ENCODE results near the gene KMT2A. TPM values are rescaled to one million over a fixed set of nuclear protein-coding genes. Genes with fewer than 3 reads are reported as not detected.

KMT2A gene
- total and polyA plus RNA-seq, 10 of the 15 experiments (the other 5 are each of a cell fraction or from before 2014, with no cell fraction given): 6.1 to 56.9 (median 25.4) TPM

GRCh38 chr11:118569670-118570069 is 133.4 kb downstream of the KMT2A start:
- ChIA-PET CTCF (interaction anchor here (0.9 kb wide), 1 partner anchor 43 kb away, joined by 3 read pairs; no protein-coding TSS in a partner anchor), SMC1A (ENCODE audit: uncharacterized antibody, unreplicated experiment) (interaction anchor here (0.6 to 1.2 kb wide), 3 partner anchors 42 to 371 kb away, joined by 3 read pairs; no protein-coding TSS in a partner anchor), POLR2A (interaction anchor here (0.6 to 0.8 kb wide), 3 partner anchors 134 to 545 kb away, joined by 3 to 8 read pairs (median 3); no protein-coding TSS in a partner anchor), RAD21 (ENCODE audit: unreplicated experiment) (interaction anchor here (0.6 to 1.9 kb wide), 2 partner anchors 39 to 1053 kb away, joined by 3 to 4 read pairs; no protein-coding TSS in a partner anchor)
- in situ Hi-C loops (cut with MboI): no loop called here
- Histone ChIP-seq H3K79me2 (ENCODE audit: control insufficient read depth, insufficient read depth, low read length) (peaks cover 27% of the 10 kb centered on the region), H3K36me3 (ENCODE audit: control insufficient read depth in 2 of 2, insufficient read depth in 2 of 2, low read length in 1 of 2) (no peaks in the 10 kb centered on the region), H3K4me3 (no peak overlapping the region), H3K27me3 (replicated peaks in 1 of 2; ENCODE audit: control insufficient read depth in 2 of 2, insufficient read depth in 2 of 2, low read length in 1 of 2) (no peaks in the 10 kb centered on the region), H3K9ac (ENCODE audit: control insufficient read depth, insufficient read depth, low read length) (no peak overlapping the region), H3K9me3 (replicated peaks; ENCODE audit: control insufficient read depth, insufficient read depth, low read length) (no peaks in the 10 kb centered on the region), H3K27ac (ENCODE audit: control insufficient read depth, insufficient read depth) (no peak overlapping the region), H3K4me2 (ENCODE audit: control insufficient read depth, insufficient read depth) (no peak overlapping the region), H2AFZ (ENCODE audit: control insufficient read depth, low read depth, low read length) (no peak overlapping the region), H4K20me1 (ENCODE audit: control insufficient read depth, insufficient read depth) (0 out of 2 replicates have a peak, but pooled peaks cover 2% of the 10 kb centered on the region), H3K4me1 (ENCODE audit: control insufficient read depth, insufficient read depth, low read length) (peaks cover 7% of the 10 kb centered on the region; the same call in 1 of the 2 replicates)
- intact Hi-C loops (cut with micrococcal nuclease; ENCODE audit: unreplicated experiment): loop anchor here (5.0 to 10.0 kb wide), 3 partner anchors 37 to 422 kb away; partner anchors contain the start of gene TMEM25
- no peak for FAIRE-seq
- no TSS peak for BruUV-seq (replicated peaks)
- no peak for ATAC-seq
- DNase-seq (ENCODE audit: low read depth, low spot score): no peak
- no peak for TF ChIP-seq WRNIP1 (IDR thresholded peaks at IDR 0.05; ENCODE audit: borderline replicate concordance, low read depth, low read length)
- no peak for TF ChIP-seq MYB (IDR thresholded peaks at IDR 0.05; ENCODE audit: borderline replicate concordance, low read depth, low read length)
- no peak for TF ChIP-seq NRF1 (conservative IDR thresholded peaks at IDR 0.05; ENCODE audit: low read depth, low read length)
- no peak for TF ChIP-seq CTCF (IDR thresholded peaks at IDR 0.05 in 2 of 3, conservative IDR thresholded peaks at IDR 0.05 in 1 of 3; ENCODE audit: control insufficient read depth in 2 of 3, extremely low read depth in 1 of 3, insufficient read depth in 1 of 3, low read depth in 3 of 3, low read length in 3 of 3)
- no peak for TF ChIP-seq BCLAF1 (IDR thresholded peaks at IDR 0.05)
- TF ChIP-seq EP300 (IDR thresholded peaks at IDR 0.05; ENCODE audit: borderline replicate concordance in 1 of 2, control insufficient read depth in 1 of 2, low read depth in 2 of 2, low read length in 2 of 2): no peak
- TF ChIP-seq ZNF687 (IDR thresholded peaks at IDR 0.05): no peak
- TF ChIP-seq SMARCA5 (IDR thresholded peaks at IDR 0.05): no peak
- TF ChIP-seq MLLT1 (IDR thresholded peaks at IDR 0.05): no peak
- 55% methylated on average over 2 of the region's 2 CpGs for WGBS (ENCODE audit: insufficient coverage, insufficient replicate concordance, low lambda C conversion rate, missing lambda C conversion rate)
